Lower leg skin (tissue), 4 donors: ENCODE measurements around the gene ACSL1. TPM values are rescaled to one million over a fixed set of nuclear protein-coding genes. Genes with fewer than 3 reads are reported as not detected.

ENCODE experiments used
- DNase-seq, 2 donors: peaks; one replicate each; pipeline ENCODE4 v3.0.0-alpha.2; 2019; ENCODE audit warnings: low spot score in 2 of 2
- H3K4me3 ChIP-seq: fragments of 200-600 bp; sonication (generic); 2 replicates; pipeline ENCODE4 v1.5.1; 2017; ENCODE audit warnings: mild to moderate bottlenecking, low read depth; ENCODE audit not compliant: poor library complexity, severe bottlenecking
- CTCF ChIP-seq, 3 donors: fragments of 450-650 bp; IDR thresholded peaks; one replicate each; pipeline ENCODE4 v1.5.1; 2016; ENCODE audit warnings: antibody characterized with exemption in 3 of 3, mild to moderate bottlenecking in 3 of 3, moderate library complexity in 2 of 3
- POLR2A ChIP-seq, 2 donors: fragments of 450-650 bp; IDR thresholded peaks; one replicate each; pipeline ENCODE4 v1.6.1; 2016 to 2017; ENCODE audit warnings: antibody characterized with exemption in 2 of 2, mild to moderate bottlenecking in 1 of 2, moderate library complexity in 1 of 2
- WGBS, 2 donors: methylation state at CpG; one replicate each; pipeline ENCODE4 v1.1.5; 2018; 5-methylcytosine and 5-hydroxymethylcytosine counted together
- intact Hi-C: fragments of 100-400 bp; cut with DNase I; formaldehyde crosslinking; loops from one replicate; pipeline ENCODE4 v1.15.0; 2023; ENCODE audit warnings: low total_unique reads
- total RNA-seq, 4 donors: library from RNA; depleted of rRNA; stranded (reverse); fragments of >200 nt; gene quantifications; one replicate each; pipeline ENCODE4 v1.1.0, GENCODE V29; 2016

ACSL1 gene
- total RNA-seq, 4 donors from 2014 or later = 190 to 308 (median 266) TPM

- intact Hi-C loops = no loop called here
- TF ChIP-seq CTCF (IDR thresholded peaks at IDR 0.05) = no peak
- no peak for TF ChIP-seq POLR2A (IDR thresholded peaks at IDR 0.05)
- peak in 1 of 2 donors; percentile 49 for DNase-seq
- WGBS, 2 donors = 90 to 94% methylated on average over 7 of the region's 7 CpGs
- no peak overlapping the region for H3K4me3 ChIP-seq
Measured at GRCh38 chr4:184798504-184798903, 27.3 kb downstream of the ACSL1 start.

GRCh38 chr4:184796906-184797305 is 28.9 kb downstream of the ACSL1 start:
- 88 to 90% methylated on average over 9 of the region's 9 CpGs for WGBS, 2 donors

GRCh38 chr4:184795214-184795844 is 30.4 kb downstream of the ACSL1 start:
- intact Hi-C loops = no loop called here
- H3K4me3 ChIP-seq = no peak overlapping the region
- 79 to 82% methylated on average over 9 of the region's 9 CpGs for WGBS, 2 donors
- no peak for DNase-seq
- TF ChIP-seq CTCF (IDR thresholded peaks at IDR 0.05) (no peak), POLR2A (IDR thresholded peaks at IDR 0.05) (no peak)

More at GRCh38 chr4:184796906-184797305, 28.9 kb downstream of the ACSL1 start:
- no peak overlapping the region for H3K4me3 ChIP-seq
- peak in 1 of 2 donors; percentile 80 for DNase-seq
- intact Hi-C loops = no loop called here
- TF ChIP-seq POLR2A (IDR thresholded peaks at IDR 0.05) = no peak
- TF ChIP-seq CTCF (IDR thresholded peaks at IDR 0.05) = no peak

- intact Hi-C loops = no loop called here
- no peak overlapping the region for H3K4me3 ChIP-seq
- TF ChIP-seq CTCF (IDR thresholded peaks at IDR 0.05) = no peak
- no peak for TF ChIP-seq POLR2A (IDR thresholded peaks at IDR 0.05)
- no peak for DNase-seq
- 84 to 90% methylated on average over 5 of the region's 5 CpGs for WGBS, 2 donors
Measured at GRCh38 chr4:184794470-184794869, 31.3 kb downstream of the ACSL1 start.

- no peak overlapping the region for H3K4me3 ChIP-seq
- DNase-seq = no peak
- intact Hi-C loops = no loop called here
- WGBS, 2 donors = 84 to 91% methylated on average over 9 of the region's 9 CpGs
- TF ChIP-seq POLR2A (IDR thresholded peaks at IDR 0.05) (no peak), CTCF (IDR thresholded peaks at IDR 0.05) (no peak)
Measured at GRCh38 chr4:184793735-184794355, 31.9 kb downstream of the ACSL1 start.
